GM12801 (cell line): ENCODE data around the gene MOCS2.

Source experiments
- TF ChIP-seq, protein P1 (sequence below): IDR thresholded peaks from one replicate; pipeline ENCODE4 v1.5.1; 2011; ENCODE audit warnings: control low read depth; ENCODE audit not compliant: insufficient read length; ENCODE audit errors: extremely low read depth

The MOCS2 gene

GRCh38 chr5:53123702-53124101 is 14.1 kb upstream of the MOCS2 start:
- TF ChIP-seq, protein P1, sequence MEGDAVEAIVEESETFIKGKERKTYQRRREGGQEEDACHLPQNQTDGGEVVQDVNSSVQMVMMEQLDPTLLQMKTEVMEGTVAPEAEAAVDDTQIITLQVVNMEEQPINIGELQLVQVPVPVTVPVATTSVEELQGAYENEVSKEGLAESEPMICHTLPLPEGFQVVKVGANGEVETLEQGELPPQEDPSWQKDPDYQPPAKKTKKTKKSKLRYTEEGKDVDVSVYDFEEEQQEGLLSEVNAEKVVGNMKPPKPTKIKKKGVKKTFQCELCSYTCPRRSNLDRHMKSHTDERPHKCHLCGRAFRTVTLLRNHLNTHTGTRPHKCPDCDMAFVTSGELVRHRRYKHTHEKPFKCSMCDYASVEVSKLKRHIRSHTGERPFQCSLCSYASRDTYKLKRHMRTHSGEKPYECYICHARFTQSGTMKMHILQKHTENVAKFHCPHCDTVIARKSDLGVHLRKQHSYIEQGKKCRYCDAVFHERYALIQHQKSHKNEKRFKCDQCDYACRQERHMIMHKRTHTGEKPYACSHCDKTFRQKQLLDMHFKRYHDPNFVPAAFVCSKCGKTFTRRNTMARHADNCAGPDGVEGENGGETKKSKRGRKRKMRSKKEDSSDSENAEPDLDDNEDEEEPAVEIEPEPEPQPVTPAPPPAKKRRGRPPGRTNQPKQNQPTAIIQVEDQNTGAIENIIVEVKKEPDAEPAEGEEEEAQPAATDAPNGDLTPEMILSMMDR: no peak

DNA sequence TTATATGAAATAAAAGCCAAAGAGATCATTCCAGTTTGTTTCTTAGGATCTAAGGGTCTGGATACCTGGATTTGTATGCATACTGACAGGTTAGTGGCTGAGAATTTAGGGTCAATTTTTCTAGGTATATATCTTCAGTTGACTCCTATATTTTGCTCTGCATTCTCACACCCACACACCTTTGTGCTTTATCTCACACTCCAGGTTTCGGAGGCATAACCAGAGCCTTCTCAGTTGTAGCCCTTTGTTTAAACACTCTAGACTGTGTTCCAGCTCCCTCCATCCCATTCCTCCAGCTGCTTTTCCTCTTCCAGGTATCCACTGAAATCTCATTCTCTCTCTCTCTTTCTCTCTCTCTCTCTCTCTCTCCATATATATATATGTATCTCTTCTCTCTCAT is 10.6 kb upstream of the MOCS2 start:
- TF ChIP-seq, protein P1: no peak

- TF ChIP-seq, protein P1: no peak
These were observed 9.3 kb upstream of the MOCS2 start for GRCh38 chr5:53118879-53119278.

- TF ChIP-seq, protein P1: no peak
These were observed 7.0 kb upstream of the MOCS2 start for GRCh38 chr5:53116597-53116996.

GRCh38 chr5:53114988-53115387 is 5.4 kb upstream of the MOCS2 start:
- TF ChIP-seq, protein P1: no peak

DNA sequence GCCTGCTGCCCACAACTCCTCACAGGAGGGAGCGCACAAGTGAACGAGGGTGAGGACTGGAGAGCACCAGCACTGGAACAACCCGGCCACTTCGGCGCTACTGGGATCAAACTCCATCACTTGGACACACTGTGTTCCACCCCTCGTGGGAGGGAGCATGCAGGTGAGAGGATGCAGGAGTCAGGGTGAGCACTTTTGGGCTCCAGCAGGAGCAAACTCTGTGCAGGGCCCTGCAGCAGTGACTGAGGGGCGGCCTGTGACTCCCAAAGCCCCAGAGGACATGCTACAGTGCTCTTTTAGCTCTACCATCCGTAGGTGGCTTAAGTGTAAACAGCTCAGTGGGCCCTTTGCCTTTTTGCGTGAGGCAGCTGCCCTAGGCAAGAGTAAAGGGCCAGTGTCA is 4.4 kb upstream of the MOCS2 start:
- TF ChIP-seq, protein P1: no peak

DNA sequence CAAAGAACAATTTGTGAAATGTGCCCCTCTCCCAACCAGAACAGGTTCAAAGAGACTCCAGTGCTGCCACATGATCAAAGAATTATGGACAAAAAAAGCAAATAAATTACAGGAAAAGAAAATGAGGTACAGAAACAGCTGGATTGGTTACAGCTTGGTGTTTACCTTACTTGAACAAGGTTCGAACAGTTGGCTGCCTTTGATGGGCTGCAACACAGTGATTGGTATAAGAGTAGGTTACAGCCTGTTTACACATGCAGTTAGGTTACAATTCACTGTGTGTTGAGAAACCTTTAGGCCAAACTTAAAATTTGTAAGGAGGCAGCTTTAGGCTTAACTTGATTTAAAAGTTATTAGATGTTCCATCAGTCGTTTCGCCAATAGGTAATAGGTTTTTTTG is 3.4 kb upstream of the MOCS2 start:
- TF ChIP-seq, protein P1: no peak

DNA sequence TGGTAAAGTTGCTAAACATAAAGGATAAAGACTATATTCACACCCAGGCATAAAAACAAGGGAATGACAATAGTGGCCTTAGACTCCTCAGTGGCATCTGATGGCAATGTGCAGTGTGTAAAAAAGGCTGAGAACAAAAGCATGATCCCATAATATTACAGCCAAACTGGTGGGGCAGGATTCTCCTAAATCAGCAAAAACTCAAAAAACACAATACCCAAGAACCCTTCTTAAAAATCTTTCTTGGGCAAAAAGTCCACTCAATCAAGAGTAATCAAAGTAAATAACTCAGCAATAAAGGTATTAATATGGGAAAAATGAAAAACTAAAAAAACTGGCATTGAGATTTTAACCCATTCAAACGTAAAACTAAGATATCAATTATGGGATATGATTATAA is 1.6 kb upstream of the MOCS2 start:
- TF ChIP-seq, protein P1: no peak
